Uterus (tissue), 2 donors: ENCODE measurements around the gene TIPRL.

Source experiments
- CTCF ChIP-seq, 4 experiments: fragments of 200-600 bp in 2 of 4; fragments of 450-650 bp in 2 of 4; sonication (generic) in 2 of 4; IDR thresholded peaks; one replicate each; pipeline ENCODE4 v1.5.1; 2016 to 2019; ENCODE audit warnings: antibody characterized with exemption in 4 of 4, mild to moderate bottlenecking in 2 of 4, moderate library complexity in 1 of 4
- POLR2A ChIP-seq, 2 donors: fragments of 450-650 bp; IDR thresholded peaks; one replicate each; pipeline ENCODE4 v1.6.1; 2016; ENCODE audit warnings: antibody characterized with exemption in 2 of 2, mild to moderate bottlenecking in 1 of 2, moderate library complexity in 1 of 2

- TF ChIP-seq CTCF (IDR thresholded peaks at IDR 0.05) = no peak
- no peak for TF ChIP-seq POLR2A (IDR thresholded peaks at IDR 0.05)
These were observed 32.1 kb upstream of the TIPRL start for GRCh38 chr1:168146626-168147025.
